ENCODE measurements around the gene NPTX1.

Gene NPTX1

DNA sequence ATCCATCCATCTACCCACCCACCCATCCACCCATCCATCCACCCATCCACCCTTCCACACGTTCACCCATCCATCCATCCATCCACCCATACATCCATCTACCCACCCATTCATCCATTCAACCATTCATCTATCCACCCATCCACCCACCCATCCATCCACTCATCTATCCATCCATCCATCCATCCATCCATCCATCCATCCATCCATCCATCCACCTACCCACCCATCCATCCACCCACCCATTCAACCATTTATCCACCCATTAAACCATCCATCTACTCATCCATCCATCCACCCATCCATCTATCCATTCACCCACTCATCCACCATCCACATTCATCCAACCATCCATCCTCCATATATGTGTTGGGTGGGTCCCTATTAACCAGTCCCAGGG is 42.0 kb upstream of the NPTX1 start:
- no peak overlapping the region for H3K4me3 ChIP-seq (ENCODE audit: low read depth, low read length)
- TF ChIP-seq CTCF (IDR thresholded peaks at IDR 0.05; ENCODE audit: low read depth, low read length) = no peak

GRCh38 chr17:80517641-80518040 is 41.2 kb upstream of the NPTX1 start:
- TF ChIP-seq CTCF (IDR thresholded peaks at IDR 0.05; ENCODE audit: low read depth, low read length) = no peak

GRCh38 chr17:80516171-80516932 is 39.9 kb upstream of the NPTX1 start:
- no peak for TF ChIP-seq CTCF (IDR thresholded peaks at IDR 0.05; ENCODE audit: low read depth, low read length)
- H3K4me3 ChIP-seq (ENCODE audit: low read depth, low read length) = no peak overlapping the region

More at GRCh38 chr17:80517641-80518040, 41.2 kb upstream of the NPTX1 start:
- no peak overlapping the region for H3K4me3 ChIP-seq (ENCODE audit: low read depth, low read length)

- H3K4me3 ChIP-seq (ENCODE audit: low read depth, low read length) = no peak overlapping the region
- no peak for TF ChIP-seq CTCF (IDR thresholded peaks at IDR 0.05; ENCODE audit: low read depth, low read length)
Measured at GRCh38 chr17:80513892-80514291, 37.5 kb upstream of the NPTX1 start.

DNA sequence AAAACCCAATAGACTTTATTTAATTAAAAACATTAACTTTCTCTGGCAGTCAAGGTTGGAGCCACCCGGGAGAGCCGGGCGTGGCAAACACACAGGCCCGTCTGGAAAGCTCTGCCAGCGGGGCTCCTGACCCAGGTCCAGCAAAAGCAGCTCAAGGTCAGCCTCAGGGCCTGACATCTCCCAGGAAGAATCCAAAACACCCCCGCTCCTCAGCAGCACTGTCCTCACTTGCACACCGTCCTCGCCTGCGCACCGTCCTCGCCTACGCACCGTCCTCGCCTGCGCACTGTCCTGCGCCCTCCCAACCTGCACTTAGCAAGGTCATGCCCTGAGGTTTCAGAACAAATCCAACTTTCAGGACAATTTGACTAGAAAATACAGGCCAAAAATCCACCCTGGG is 36.8 kb upstream of the NPTX1 start:
- no peak for TF ChIP-seq CTCF (IDR thresholded peaks at IDR 0.05; ENCODE audit: low read depth, low read length)
- no peak overlapping the region for H3K4me3 ChIP-seq (ENCODE audit: low read depth, low read length)

- TF ChIP-seq CTCF (IDR thresholded peaks at IDR 0.05; ENCODE audit: low read depth, low read length) = no peak
- no peak overlapping the region for H3K4me3 ChIP-seq (ENCODE audit: low read depth, low read length)
Measured at GRCh38 chr17:80512233-80512632, 35.8 kb upstream of the NPTX1 start.

- TF ChIP-seq CTCF (IDR thresholded peaks at IDR 0.05; ENCODE audit: low read depth, low read length) = no peak
- H3K4me3 ChIP-seq (ENCODE audit: low read depth, low read length) = no peak overlapping the region
Measured at GRCh38 chr17:80511222-80512180, 35.1 kb upstream of the NPTX1 start.
